NCI-H526 (cell line): ENCODE data around the gene BRICD5.
A peak's percentile ranks its signal among the peaks of the same experiment; 100 is the strongest.

ENCODE experiments used
- DNase-seq, 2 experiments: peaks; one replicate each; lab custom pipeline; 2025; lab: John Stamatoyannopoulos, UW

BRICD5 gene

GRCh38 chr16:2199095-2199494 is 11.6 kb downstream of the BRICD5 start:
- DNase-seq, result no peak

- DNase-seq, result no peak
These were observed 12.4 kb downstream of the BRICD5 start for GRCh38 chr16:2198283-2198682.

- no peak for DNase-seq
These were observed 12.9 kb downstream of the BRICD5 start for GRCh38 chr16:2197765-2198164.

- no peak for DNase-seq
These were observed 13.6 kb downstream of the BRICD5 start for GRCh38 chr16:2196981-2197511.

- DNase-seq, result peak in 1 of 2 experiments; percentile 49
These were observed 14.3 kb downstream of the BRICD5 start, which contains the start of gene CASKIN1 for GRCh38 chr16:2196162-2196980. CASKIN1 (minus strand) TSS chr16:2196605; CDS start chr16:2196432, 173 bp downstream.

- DNase-seq, result no peak
These were observed 15.1 kb downstream of the BRICD5 start for GRCh38 chr16:2195322-2196161.

GRCh38 chr16:2194852-2195321 is 15.8 kb downstream of the BRICD5 start:
- DNase-seq, result peak; percentile 25 to 71

- no peak for DNase-seq
These were observed 16.4 kb downstream of the BRICD5 start for GRCh38 chr16:2194166-2194834.

- DNase-seq, result no peak
These were observed 19.3 kb downstream of the BRICD5 start for GRCh38 chr16:2191446-2191706.

GRCh38 chr16:2190659-2191445 is 19.8 kb downstream of the BRICD5 start:
- no peak for DNase-seq

GRCh38 chr16:2190002-2190658 is 20.5 kb downstream of the BRICD5 start:
- no peak for DNase-seq

- DNase-seq, result no peak
These were observed 21.3 kb downstream of the BRICD5 start for GRCh38 chr16:2189252-2189893.

GRCh38 chr16:2188395-2188794 is 22.3 kb downstream of the BRICD5 start:
- DNase-seq, result no peak

- DNase-seq, result no peak
These were observed 23.5 kb downstream of the BRICD5 start for GRCh38 chr16:2187212-2187611.

- DNase-seq, result no peak
These were observed 24.2 kb downstream of the BRICD5 start for GRCh38 chr16:2186505-2186904.

- DNase-seq, result no peak
These were observed 24.6 kb downstream of the BRICD5 start for GRCh38 chr16:2186064-2186463.

GRCh38 chr16:2184962-2185361 is 25.7 kb downstream of the BRICD5 start:
- no peak for DNase-seq

GRCh38 chr16:2184346-2184745 is 26.3 kb downstream of the BRICD5 start:
- no peak for DNase-seq

GRCh38 chr16:2183671-2184070 is 27.0 kb downstream of the BRICD5 start:
- DNase-seq, result no peak

GRCh38 chr16:2181952-2182351 is 28.7 kb downstream of the BRICD5 start:
- DNase-seq, result no peak
